OCI-LY7 (cell line): ENCODE data around the gene ADCY9. TPM values are rescaled to one million over a fixed set of nuclear protein-coding genes. Genes with fewer than 3 reads are reported as not detected.

Source experiments
- BruUV-seq: library from RNA; stranded (reverse); fragments of 400-500 nt; replicated peaks from 2 replicates; lab custom pipeline; 2021; lab: Mats Ljungman, UMichigan
- CTCF ChIA-PET: fragments of 300-600 bp; sonication (Branson Sonifier 250); formaldehyde crosslinking; loops from one replicate; lab custom pipeline; 2022; ENCODE audit warnings: antibody characterized with exemption; ENCODE audit not compliant: unreplicated experiment; lab: Charles Lee
- POLR2A ChIA-PET: fragments of 300-600 bp; sonication (Branson Sonifier 250); formaldehyde crosslinking; loops from one replicate; lab custom pipeline; 2022; ENCODE audit warnings: antibody characterized with exemption; lab: Charles Lee
- DNase-seq: peaks from one replicate; pipeline ENCODE4 v3.0.0-alpha.2; 2015; ENCODE audit warnings: low spot score
- H2AFZ ChIP-seq: fragments of 200-600 bp; sonication (generic), shearing (Covaris generic); 2 replicates; pipeline ENCODE4 v1.6.1; 2014; ENCODE audit warnings: mild to moderate bottlenecking, antibody characterized with exemption, low read length, moderate library complexity
- H3K27ac ChIP-seq: fragments of 200-600 bp; sonication (generic); 2 replicates; pipeline ENCODE4 v1.5.1; 2014; ENCODE audit warnings: mixed run types, low read depth, mild to moderate bottlenecking, moderate library complexity, low read length, inconsistent platforms; ENCODE audit not compliant: poor library complexity, severe bottlenecking
- H3K36me3 ChIP-seq: fragments of 200-600 bp; sonication (generic); 2 replicates; pipeline ENCODE4 v1.6.1; 2014; ENCODE audit warnings: mild to moderate bottlenecking, antibody characterized with exemption, low read length, moderate library complexity, mixed read lengths; ENCODE audit not compliant: insufficient read depth
- H3K4me1 ChIP-seq: fragments of 200-600 bp; sonication (generic); 2 replicates; pipeline ENCODE4 v1.5.1; 2014; ENCODE audit warnings: mild to moderate bottlenecking, low read length; ENCODE audit not compliant: insufficient read depth, poor library complexity, severe bottlenecking
- H3K4me2 ChIP-seq: fragments of 200-600 bp; sonication (generic); 2 replicates; pipeline ENCODE4 v1.6.1; 2014; ENCODE audit warnings: mild to moderate bottlenecking, low read length
- H3K4me3 ChIP-seq: fragments of 200-600 bp; sonication (generic); 2 replicates; pipeline ENCODE4 v1.5.1; 2014; ENCODE audit warnings: mild to moderate bottlenecking, low read depth, low read length; ENCODE audit not compliant: poor library complexity, severe bottlenecking
- H3K79me2 ChIP-seq: fragments of 200-600 bp; sonication (generic); 2 replicates; pipeline ENCODE4 v1.6.1; 2016; ENCODE audit warnings: low read depth, mild to moderate bottlenecking, low read length, moderate library complexity, mixed read lengths; ENCODE audit not compliant: insufficient read depth
- H3K9me2 ChIP-seq: fragments of 200-600 bp; sonication (generic); 2 replicates; pipeline ENCODE4 v1.6.1; 2016; ENCODE audit warnings: mild to moderate bottlenecking, low read length, mixed read lengths; ENCODE audit not compliant: insufficient read depth
- H3K9me3 ChIP-seq: fragments of 200-600 bp; sonication (generic); 2 replicates; pipeline ENCODE4 v1.6.1; 2014; ENCODE audit warnings: mild to moderate bottlenecking, mixed run types, low read length, mixed read lengths
- H4K20me1 ChIP-seq: fragments of 200-600 bp; sonication (generic); 2 replicates; pipeline ENCODE4 v1.6.1; 2014; ENCODE audit warnings: mild to moderate bottlenecking, antibody characterized with exemption, low read length, moderate library complexity, mixed read lengths; ENCODE audit not compliant: insufficient read depth
- EZH2phosphoT487 ChIP-seq: fragments of 200-600 bp; sonication (generic); IDR thresholded peaks from 2 replicates; pipeline ENCODE4 v1.6.1; 2018; ENCODE audit warnings: low read depth, borderline replicate concordance, mild to moderate bottlenecking, mixed run types, antibody characterized with exemption, low read length, moderate library complexity, mixed read lengths
- intact Hi-C: fragments of 100-400 bp; cut with micrococcal nuclease; formaldehyde crosslinking; loops from one replicate; pipeline ENCODE4 v1.10.0; 2022; ENCODE audit not compliant: unreplicated experiment
- total RNA-seq, 2 experiments: library from RNA; depleted of rRNA in 1 of 2; stranded (reverse); fragments of >200 nt in 1 of 2; shearing (Covaris generic) in 1 of 2; gene quantifications; 2 replicates each; pipeline ENCODE4 v1.2.3, GENCODE V29; 2014 to 2022
- TF ChIP-seq, protein P1 (sequence below): fragments of 200-600 bp; sonication (generic); conservative IDR thresholded peaks from 2 replicates; pipeline ENCODE4 v1.5.1; 2014; ENCODE audit warnings: mild to moderate bottlenecking, antibody characterized with exemption, low read length, moderate library complexity, mixed read lengths

Gene ADCY9
- total RNA-seq, 2 experiments from 2014 or later: 0.22 to 0.34 TPM

DNA sequence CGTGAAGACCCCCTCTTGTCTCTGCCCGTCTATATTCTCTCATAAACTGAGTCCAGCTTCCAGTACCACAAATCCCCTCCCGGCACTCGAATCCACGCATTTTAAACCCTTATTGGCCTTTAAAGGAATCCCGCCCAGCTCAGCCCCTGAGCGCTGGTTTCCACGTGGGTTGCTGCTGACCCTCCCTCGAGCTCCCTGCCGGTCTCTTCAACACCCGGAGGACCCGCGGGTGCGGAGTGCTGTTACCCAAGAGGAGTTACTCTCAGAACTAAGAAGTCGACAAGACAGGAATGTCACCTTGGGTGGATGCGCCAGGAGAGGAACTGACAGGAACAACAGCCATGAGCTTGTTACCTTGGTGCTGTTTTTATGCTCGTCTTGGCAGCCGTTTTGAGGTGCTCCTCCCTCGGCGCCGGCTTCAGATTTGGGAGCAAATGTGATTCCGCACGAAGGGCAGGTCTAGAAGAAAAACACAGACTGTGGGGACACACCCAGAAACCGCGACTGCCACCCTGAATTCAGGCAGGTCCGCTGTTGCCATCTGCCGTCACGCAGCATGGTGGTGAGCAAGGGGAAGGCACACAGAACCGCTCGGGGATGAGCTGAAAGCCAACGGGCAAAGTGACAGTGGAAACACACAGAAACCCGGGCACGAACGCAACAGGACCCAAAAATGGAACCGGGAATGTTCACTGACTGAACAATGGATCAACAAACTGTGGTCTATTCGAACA is 123.0 kb downstream of the ADCY9 start:
- H3K9me3 ChIP-seq: no peaks in the 10 kb centered on the region
- no peak overlapping the region for H2AFZ ChIP-seq
- TF ChIP-seq EZH2phosphoT487: no peak
- TF ChIP-seq, protein P1, sequence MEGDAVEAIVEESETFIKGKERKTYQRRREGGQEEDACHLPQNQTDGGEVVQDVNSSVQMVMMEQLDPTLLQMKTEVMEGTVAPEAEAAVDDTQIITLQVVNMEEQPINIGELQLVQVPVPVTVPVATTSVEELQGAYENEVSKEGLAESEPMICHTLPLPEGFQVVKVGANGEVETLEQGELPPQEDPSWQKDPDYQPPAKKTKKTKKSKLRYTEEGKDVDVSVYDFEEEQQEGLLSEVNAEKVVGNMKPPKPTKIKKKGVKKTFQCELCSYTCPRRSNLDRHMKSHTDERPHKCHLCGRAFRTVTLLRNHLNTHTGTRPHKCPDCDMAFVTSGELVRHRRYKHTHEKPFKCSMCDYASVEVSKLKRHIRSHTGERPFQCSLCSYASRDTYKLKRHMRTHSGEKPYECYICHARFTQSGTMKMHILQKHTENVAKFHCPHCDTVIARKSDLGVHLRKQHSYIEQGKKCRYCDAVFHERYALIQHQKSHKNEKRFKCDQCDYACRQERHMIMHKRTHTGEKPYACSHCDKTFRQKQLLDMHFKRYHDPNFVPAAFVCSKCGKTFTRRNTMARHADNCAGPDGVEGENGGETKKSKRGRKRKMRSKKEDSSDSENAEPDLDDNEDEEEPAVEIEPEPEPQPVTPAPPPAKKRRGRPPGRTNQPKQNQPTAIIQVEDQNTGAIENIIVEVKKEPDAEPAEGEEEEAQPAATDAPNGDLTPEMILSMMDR: no peak
- H3K36me3 ChIP-seq: no peaks in the 10 kb centered on the region
- DNase-seq: no peak
- H3K4me1 ChIP-seq: no peaks in the 10 kb centered on the region
- H3K27ac ChIP-seq: no peak overlapping the region
- ChIA-PET POLR2A (no interaction called here), CTCF (no interaction called here)
- no peak overlapping the region for H3K4me2 ChIP-seq
- no peaks in the 10 kb centered on the region for H4K20me1 ChIP-seq
- no peak overlapping the region for H3K4me3 ChIP-seq
- intact Hi-C loops: no loop called here
- no peaks in the 10 kb centered on the region for H3K79me2 ChIP-seq
- no TSS peak for BruUV-seq
- no peaks in the 10 kb centered on the region for H3K9me2 ChIP-seq

DNA sequence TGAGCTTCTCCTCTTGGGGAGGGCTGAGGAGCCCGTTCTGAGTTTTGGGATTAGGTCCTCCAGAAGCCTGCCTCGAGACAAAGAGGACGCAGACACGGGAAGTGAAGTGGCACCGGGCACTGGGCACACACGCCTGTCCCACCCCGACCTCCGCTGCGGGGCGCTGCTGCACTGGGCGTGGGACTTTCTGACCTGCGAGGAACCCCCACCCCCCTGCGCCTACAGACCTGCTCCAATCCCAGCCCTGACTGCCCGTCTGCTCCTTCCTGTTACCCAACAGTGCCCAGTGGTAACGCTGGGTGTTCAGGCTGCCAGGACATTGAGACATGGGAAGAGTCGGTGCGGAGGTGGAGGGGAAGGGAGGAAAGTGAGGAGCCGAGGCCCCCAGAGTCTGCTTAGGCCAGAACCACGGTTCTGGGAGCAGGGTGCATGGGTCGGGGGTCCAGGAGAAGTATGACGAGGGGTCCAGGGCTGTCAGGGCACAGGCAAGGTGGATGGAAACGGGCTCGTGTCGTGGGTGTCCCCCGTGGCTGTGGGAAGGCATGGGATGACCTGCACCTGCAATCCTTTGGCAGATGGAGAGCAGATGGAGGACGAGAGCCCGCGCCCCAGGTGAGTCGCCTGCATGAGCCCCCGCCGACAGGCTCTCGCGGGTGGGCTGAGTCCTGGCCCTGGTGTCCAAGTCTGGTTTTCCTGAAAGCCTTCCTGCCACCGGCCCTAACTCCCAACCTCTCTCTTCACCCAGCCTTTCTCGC is 123.8 kb downstream of the ADCY9 start:
- Histone ChIP-seq H3K9me2 (no peaks in the 10 kb centered on the region), H3K79me2 (no peaks in the 10 kb centered on the region), H3K36me3 (no peaks in the 10 kb centered on the region), H3K4me3 (no peak overlapping the region), H3K27ac (no peak overlapping the region), H3K4me2 (no peak overlapping the region), H2AFZ (no peak overlapping the region), H3K4me1 (no peaks in the 10 kb centered on the region), H4K20me1 (no peaks in the 10 kb centered on the region), H3K9me3 (no peaks in the 10 kb centered on the region)
- POLR2A ChIA-PET: no interaction called here
- DNase-seq: no peak
- CTCF ChIA-PET: no interaction called here
- BruUV-seq: no TSS peak
- no peak for TF ChIP-seq EZH2phosphoT487
- TF ChIP-seq, protein P1: no peak
- intact Hi-C loops: no loop called here

DNA sequence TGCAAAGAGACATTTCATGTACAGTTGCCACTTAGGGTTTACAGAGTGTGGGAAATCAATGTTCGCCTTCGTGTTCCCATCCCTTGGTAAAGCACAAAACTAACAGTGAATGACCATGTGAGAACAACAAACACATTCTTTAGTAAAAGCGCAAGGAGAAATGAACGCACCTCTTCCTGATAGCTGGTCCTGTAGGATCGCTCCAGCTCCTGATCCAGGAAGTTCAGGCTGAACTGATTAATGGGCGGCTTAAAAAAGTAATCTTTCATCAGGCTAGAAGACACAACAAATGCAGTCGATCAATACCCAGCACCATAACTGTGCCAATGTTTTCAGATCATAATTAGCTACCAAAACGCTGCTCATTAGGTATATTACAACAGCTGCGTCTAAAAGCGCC is 127.4 kb downstream of the ADCY9 start:
- DNase-seq: no peak
- Histone ChIP-seq H3K9me3 (no peaks in the 10 kb centered on the region), H3K27ac (no peak overlapping the region), H3K4me3 (no peak overlapping the region), H3K36me3 (no peaks in the 10 kb centered on the region), H3K9me2 (no peaks in the 10 kb centered on the region), H3K4me1 (no peaks in the 10 kb centered on the region), H2AFZ (no peak overlapping the region), H3K79me2 (no peaks in the 10 kb centered on the region), H4K20me1 (no peaks in the 10 kb centered on the region), H3K4me2 (no peak overlapping the region)
- intact Hi-C loops: no loop called here
- ChIA-PET CTCF (no interaction called here), POLR2A (no interaction called here)
- BruUV-seq: no TSS peak
- TF ChIP-seq EZH2phosphoT487: no peak
- TF ChIP-seq, protein P1: no peak
